HG02973 (cell line): Measurements from ENCODE around the gene PHF21B.

ENCODE experiments used
- ATAC-seq: cut with Tn5 transposase; IDR thresholded peaks from one replicate; pipeline ENCODE4 v1.9.1; 2021; ENCODE audit warnings: moderate library complexity; ENCODE audit not compliant: unreplicated experiment

Gene PHF21B

DNA sequence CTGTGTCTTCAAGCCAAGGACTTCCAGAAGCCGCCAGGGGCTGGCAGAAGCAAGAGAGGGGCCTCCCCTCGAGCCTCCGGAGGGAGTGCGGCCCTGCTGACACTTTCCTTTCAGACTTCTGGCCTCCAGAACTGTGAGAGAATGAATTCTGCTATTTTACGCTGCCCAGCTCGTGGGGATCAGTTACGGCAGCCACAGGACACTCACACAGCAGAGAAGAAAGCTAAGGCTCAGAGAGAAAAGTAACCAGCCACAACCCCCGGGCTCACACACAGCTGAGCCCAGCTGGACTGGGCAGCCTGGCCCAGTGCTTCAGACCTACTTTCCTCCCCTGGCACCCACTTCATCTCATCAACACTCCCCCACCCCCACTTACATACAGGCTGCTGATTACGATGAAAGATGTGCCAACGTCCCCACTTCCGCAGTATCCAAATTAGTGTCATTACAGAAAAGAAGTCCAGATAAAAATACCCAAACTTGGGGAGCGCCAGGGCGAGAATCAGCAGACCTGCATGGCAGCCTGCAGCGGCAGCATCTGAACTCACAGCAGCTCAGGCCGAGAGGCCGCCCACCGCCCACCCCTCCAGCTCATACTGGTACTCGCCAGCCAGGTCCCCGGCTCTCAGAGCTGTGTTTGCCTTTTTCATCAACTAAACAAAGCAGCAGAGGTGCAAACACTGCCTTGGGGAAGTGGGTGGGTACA is 15.3 kb downstream of the PHF21B start:
- no peak for ATAC-seq

- no peak for ATAC-seq
Observed at GRCh38 chr22:44992166-44992565, 17.6 kb downstream of the PHF21B start.

- ATAC-seq: no peak
Observed at GRCh38 chr22:44991218-44991617, 18.6 kb downstream of the PHF21B start.

- no peak for ATAC-seq
Observed at GRCh38 chr22:44990810-44991209, 19.0 kb downstream of the PHF21B start.

- no peak for ATAC-seq
Observed at GRCh38 chr22:44990328-44990727, 19.5 kb downstream of the PHF21B start.

DNA sequence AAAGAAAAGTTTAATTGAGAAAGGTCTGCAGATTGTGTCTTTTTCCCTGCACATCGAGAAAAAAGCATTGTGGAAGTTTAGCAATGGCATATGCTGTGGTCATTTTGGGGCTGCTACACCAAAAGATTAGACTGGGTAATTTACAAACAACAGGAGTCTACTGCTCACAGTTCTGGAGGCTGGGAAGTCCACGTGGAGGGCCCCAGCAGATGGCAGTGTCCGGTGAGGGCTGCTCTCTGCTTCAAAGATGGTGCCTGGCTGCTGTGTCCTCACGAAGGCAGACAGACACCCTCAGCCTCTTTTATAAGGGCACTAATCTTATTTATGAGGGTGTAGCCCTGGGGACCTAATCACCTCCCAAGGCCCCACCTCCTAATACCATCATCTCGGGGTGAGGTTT is 21.1 kb downstream of the PHF21B start:
- no peak for ATAC-seq

DNA sequence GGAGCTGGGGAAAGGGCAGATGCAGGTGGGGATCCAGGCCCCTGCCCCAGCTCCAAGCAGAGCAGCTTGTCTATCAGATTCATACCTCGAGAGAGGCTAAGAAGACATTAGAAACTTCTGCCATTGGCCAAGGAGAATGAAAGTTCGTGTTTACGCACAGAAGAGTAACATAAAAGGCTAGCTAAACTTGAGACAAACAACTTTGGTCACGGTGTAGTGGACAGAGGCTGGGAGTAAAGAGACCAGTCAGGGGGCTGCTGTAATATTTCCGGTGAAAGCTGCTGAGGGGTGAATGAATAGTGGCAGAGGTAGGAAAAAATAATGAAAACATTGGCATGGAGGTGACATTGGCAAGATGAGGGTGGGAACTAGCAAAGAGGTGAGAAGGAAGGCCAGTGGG is 22.9 kb downstream of the PHF21B start:
- no peak for ATAC-seq

- ATAC-seq: no peak
Observed at GRCh38 chr22:44985906-44986527, 23.8 kb downstream of the PHF21B start.

DNA sequence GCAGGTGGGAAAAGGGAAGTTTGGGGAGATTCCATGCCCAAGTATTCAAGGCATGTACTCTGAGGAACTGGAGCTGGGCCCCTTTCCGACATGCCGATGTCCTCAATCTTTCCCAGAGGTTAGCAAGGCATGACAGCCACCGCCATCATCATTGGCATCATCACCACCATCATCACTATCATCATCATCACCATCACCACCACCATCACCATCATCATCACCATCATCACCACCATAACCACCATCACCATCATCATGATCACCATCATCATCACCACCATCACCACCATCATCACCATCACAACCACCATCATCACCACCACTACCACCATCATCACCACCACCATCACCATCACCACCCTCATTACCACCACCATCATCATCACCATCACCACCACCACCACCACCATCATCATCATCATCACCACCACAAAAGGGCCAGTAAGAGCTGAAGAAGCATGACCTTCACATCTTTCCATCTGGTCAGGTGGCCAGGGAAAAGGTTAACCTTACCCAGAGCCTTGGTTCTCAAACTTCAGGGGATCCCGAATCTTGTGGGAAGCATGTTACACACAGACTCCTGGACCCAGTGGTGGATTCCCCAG is 25.8 kb downstream of the PHF21B start:
- no peak for ATAC-seq

DNA sequence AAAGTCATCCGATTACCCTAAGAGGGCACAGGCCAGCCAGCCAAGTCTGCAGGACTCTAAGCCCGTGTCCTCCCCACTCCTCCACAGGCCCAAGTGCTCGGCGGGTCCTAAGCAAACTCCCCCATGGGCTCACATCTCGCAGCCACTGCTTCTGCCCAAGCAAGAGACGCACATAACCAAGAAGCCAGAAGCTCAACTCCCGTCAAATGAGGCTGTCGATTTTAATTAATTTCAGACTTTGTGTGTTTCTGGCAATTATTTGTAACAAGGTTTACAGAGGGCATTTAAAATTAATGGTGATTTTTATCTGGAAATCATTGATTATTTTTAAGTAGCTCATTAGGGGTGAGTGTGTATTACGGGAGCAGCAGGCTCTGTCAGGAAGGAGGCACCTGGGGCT is 27.4 kb downstream of the PHF21B start:
- no peak for ATAC-seq

- ATAC-seq: no peak
Observed at GRCh38 chr22:44981857-44982256, 27.9 kb downstream of the PHF21B start.

GRCh38 chr22:44979154-44979553 is 30.7 kb downstream of the PHF21B start:
- ATAC-seq: no peak

GRCh38 chr22:44975427-44976262 is 34.2 kb downstream of the PHF21B start:
- no peak for ATAC-seq

DNA sequence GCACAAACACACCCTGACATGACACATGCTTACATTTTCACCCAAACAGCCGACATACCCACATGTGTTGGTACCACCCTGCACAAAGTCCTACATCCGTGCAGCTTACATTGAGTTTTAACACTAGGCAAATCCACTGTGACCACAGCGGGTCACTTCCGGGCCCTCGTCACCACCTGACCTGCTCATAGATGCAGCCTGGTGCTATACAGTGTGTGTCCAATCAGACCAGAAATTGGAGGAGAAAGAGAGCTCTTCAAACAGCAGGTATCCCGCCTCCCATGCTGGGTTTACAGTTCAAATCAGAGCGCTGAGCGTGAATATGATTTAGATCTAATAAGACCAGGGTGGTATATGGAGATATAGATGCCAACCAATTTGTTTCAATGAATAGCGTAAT is 35.4 kb downstream of the PHF21B start:
- no peak for ATAC-seq

DNA sequence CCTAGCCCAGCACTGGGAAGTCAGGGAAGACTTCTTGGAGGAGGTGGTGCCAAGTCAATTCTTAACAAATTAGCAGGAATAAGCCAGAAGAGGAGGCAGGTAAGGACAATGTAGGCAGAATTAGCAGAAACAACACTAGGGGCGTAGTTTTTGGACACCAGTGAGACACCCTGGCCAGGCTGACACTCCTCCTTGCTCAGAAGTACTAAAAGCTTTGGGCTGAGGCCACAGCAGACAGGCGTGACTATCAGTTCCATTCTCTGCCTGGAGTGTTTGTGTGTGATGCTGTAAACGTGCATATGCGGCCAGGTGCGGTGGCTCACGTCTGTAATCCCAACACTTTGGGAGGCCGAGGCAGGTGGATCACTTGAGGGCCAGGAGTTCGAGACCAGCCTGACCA is 36.0 kb downstream of the PHF21B start:
- ATAC-seq: no peak

DNA sequence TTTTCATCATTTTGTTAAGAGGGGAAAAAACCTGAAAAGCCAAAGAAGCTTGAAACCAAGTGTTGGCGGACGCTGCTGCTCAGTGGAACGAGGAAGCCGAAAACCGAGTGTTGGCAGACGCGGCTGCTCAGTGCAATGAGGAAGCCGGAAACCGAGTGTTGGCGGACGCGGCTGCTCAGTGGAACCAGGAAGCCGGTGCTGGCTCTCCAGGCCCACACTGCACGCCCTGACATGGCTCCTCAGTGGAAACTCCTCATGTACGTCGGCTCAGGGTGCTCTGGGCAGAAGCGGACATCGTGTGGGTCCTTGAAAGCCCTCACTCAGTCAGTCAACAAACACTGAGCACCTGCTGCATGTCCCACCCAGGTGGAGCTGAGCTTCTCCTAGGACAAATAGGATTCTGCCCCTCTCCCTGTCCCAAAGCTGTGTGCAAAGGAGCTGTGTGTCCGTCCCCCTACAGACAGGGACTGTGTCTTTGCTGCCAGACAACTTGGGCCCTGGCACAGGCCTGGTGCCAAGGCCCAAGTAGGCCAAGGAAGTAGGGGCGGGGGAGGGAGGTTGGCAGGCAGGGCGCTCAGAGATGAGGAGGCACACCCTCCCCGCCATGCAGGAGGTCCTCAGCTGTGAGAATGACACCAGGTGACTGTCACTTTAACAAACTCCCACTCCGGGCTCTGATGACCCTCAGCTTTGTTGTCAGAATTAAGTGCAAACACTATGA is 37.3 kb downstream of the PHF21B start:
- no peak for ATAC-seq

GRCh38 chr22:44971651-44972362 is 38.0 kb downstream of the PHF21B start:
- no peak for ATAC-seq

DNA sequence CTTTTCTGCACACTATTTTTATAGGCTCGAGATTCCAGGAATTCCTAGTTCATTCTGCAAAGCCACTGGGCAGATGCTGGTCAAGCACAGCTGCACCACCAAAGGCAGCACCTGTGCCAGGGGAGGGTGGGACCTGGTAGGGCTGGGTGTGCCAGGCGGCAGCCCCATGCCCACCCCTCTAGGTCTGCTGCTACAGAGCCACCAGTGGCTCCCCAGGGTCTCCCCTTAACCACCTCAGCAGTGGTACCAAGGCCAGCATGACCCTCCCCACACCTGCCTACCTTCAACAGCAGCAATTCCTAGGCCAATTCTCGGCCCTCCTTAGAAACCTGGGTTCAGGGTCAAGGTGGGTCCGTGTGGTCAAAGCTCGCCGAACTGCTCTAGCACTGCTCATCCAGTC is 39.5 kb downstream of the PHF21B start:
- no peak for ATAC-seq

- ATAC-seq: no peak
Observed at GRCh38 chr22:44969817-44970216, 40.0 kb downstream of the PHF21B start.

DNA sequence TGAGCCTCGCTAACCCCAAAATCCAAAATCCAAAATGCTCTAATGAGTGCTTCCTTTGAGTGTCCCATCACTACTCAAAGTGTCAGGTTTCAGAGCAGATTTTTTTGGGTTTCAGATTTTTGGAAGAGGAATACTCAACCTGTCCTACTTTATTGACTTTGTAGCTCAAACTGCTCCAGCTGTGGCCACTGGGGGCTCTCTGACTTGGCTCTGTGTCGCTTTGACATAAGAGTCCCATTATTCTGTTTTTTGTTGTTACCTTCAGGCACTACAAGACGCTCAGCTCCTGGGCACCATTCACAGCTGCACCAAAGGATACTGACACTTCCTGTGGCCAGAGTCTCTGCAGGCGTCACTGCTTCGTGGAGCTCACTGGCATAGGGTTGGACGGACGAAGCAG is 41.1 kb downstream of the PHF21B start:
- no peak for ATAC-seq
